ENCODE results near the gene AGRN. TPM values are rescaled to one million over a fixed set of nuclear protein-coding genes. Genes with fewer than 3 reads are reported as not detected.
"Not testable (repeated sequence)": the region's sequence is repeated elsewhere in the genome, so short reads cannot be mapped to it uniquely, and the experiment has no call there.

AGRN gene
- total RNA-seq, 1 donor from 2014 or later, result 35.8 TPM

GRCh38 chr1:1055841-1056736, 36.2 kb downstream of the AGRN start:
- H3K4me1 Mint-ChIP-seq, result peaks cover 17% of the 10 kb centered on the region
- H3K36me3 Mint-ChIP-seq (ENCODE audit: low read depth), result peaks cover under 1% of the 10 kb centered on the region
- intact Hi-C loops (cut with micrococcal nuclease), result loop anchor here (5.0 kb wide), 1 partner anchor 251 kb away; the partner anchor contains the start of genes ACAP3 and PUSL1
- H3K27me3 Mint-ChIP-seq, result peaks cover 18% of the 10 kb centered on the region
- no peak overlapping the region for H3K27ac Mint-ChIP-seq
- no peak overlapping the region for H3K4me3 Mint-ChIP-seq
- no peaks in the 10 kb centered on the region for H3K9me3 Mint-ChIP-seq
- no peak for DNase-seq

- Mint-ChIP-seq H3K27me3 (peaks cover 19% of the 10 kb centered on the region), H3K4me1 (peaks cover 21% of the 10 kb centered on the region), H3K4me3 (peak overlapping the region; percentile 88)
- not testable (repeated sequence) for H3K36me3 Mint-ChIP-seq (ENCODE audit: low read depth); DNase-seq; H3K9me3 Mint-ChIP-seq; H3K27ac Mint-ChIP-seq
- intact Hi-C loops (cut with micrococcal nuclease), result loop anchor here (2.0 to 5.0 kb wide), 2 partner anchors 17 to 250 kb away; partner anchors contain the start of genes ACAP3 and PUSL1
Observed at GRCh38 chr1:1057769-1058087, 37.8 kb downstream of the AGRN start.

GRCh38 chr1:1058088-1058905, 38.4 kb downstream of the AGRN start:
- H3K4me3 Mint-ChIP-seq, result peak overlapping the region; percentile 88
- peaks cover 4% of the 10 kb centered on the region for H3K36me3 Mint-ChIP-seq (ENCODE audit: low read depth)
- H3K27me3 Mint-ChIP-seq, result peaks cover 19% of the 10 kb centered on the region
- no peaks in the 10 kb centered on the region for H3K9me3 Mint-ChIP-seq
- intact Hi-C loops (cut with micrococcal nuclease), result loop anchor here (2.0 to 5.0 kb wide), 2 partner anchors 17 to 249 kb away; partner anchors contain the start of genes ACAP3 and PUSL1
- H3K4me1 Mint-ChIP-seq, result peaks cover 23% of the 10 kb centered on the region
- no peak overlapping the region for H3K27ac Mint-ChIP-seq
- DNase-seq, result no peak

- peaks cover 23% of the 10 kb centered on the region for H3K4me1 Mint-ChIP-seq
- DNase-seq, result peak; percentile 89
- peak overlapping the region; percentile 29 for H3K27ac Mint-ChIP-seq
- intact Hi-C loops (cut with micrococcal nuclease), result loop anchor here (1.0 to 5.0 kb wide), 3 partner anchors 18 to 248 kb away; partner anchors contain the start of genes ACAP3 and PUSL1
- no peaks in the 10 kb centered on the region for H3K9me3 Mint-ChIP-seq
- H3K27me3 Mint-ChIP-seq, result peaks cover 19% of the 10 kb centered on the region
- peaks cover 4% of the 10 kb centered on the region for H3K36me3 Mint-ChIP-seq (ENCODE audit: low read depth)
- peak overlapping the region; percentile 88 for H3K4me3 Mint-ChIP-seq
Observed at GRCh38 chr1:1058921-1059493, 39.1 kb downstream of the AGRN start.

GRCh38 chr1:1059494-1060280, 39.8 kb downstream of the AGRN start:
- Mint-ChIP-seq H3K27me3 (peaks cover 19% of the 10 kb centered on the region), H3K4me1 (peaks cover 23% of the 10 kb centered on the region), H3K27ac (peak overlapping the region; percentile 15), H3K9me3 (no peaks in the 10 kb centered on the region), H3K36me3 (ENCODE audit: low read depth) (peaks cover 4% of the 10 kb centered on the region), H3K4me3 (peak overlapping the region; percentile 83)
- peak; percentile 97 for DNase-seq
- intact Hi-C loops (cut with micrococcal nuclease), result loop anchor here (1.0 to 5.0 kb wide), 5 partner anchors 19 to 248 kb away; partner anchors contain the start of genes ACAP3, HES4 and PUSL1

- H3K27me3 Mint-ChIP-seq, result peaks cover 19% of the 10 kb centered on the region
- H3K4me3 Mint-ChIP-seq, result peak overlapping the region; percentile 83
- H3K27ac Mint-ChIP-seq, result peak overlapping the region; percentile 15
- peaks cover 25% of the 10 kb centered on the region for H3K4me1 Mint-ChIP-seq
- no peak for DNase-seq
- peaks cover 4% of the 10 kb centered on the region for H3K36me3 Mint-ChIP-seq (ENCODE audit: low read depth)
- intact Hi-C loops (cut with micrococcal nuclease), result loop anchor here (5.0 kb wide), 2 partner anchors 43 to 58 kb away; partner anchors contain the start of gene HES4
- no peaks in the 10 kb centered on the region for H3K9me3 Mint-ChIP-seq
Observed at GRCh38 chr1:1060281-1061000, 40.5 kb downstream of the AGRN start.

GRCh38 chr1:1061682-1062345, 41.9 kb downstream of the AGRN start:
- H3K27me3 Mint-ChIP-seq, result peaks cover 19% of the 10 kb centered on the region
- H3K27ac Mint-ChIP-seq, result no peak overlapping the region
- H3K36me3 Mint-ChIP-seq (ENCODE audit: low read depth), result peaks cover 4% of the 10 kb centered on the region
- H3K9me3 Mint-ChIP-seq, result no peaks in the 10 kb centered on the region
- no peak for DNase-seq
- intact Hi-C loops (cut with micrococcal nuclease), result loop anchor here (5.0 kb wide), 2 partner anchors 45 to 60 kb away; partner anchors contain the start of gene HES4
- peaks cover 26% of the 10 kb centered on the region for H3K4me1 Mint-ChIP-seq
- H3K4me3 Mint-ChIP-seq, result peak overlapping the region; percentile 80

GRCh38 chr1:1062348-1063163, 42.6 kb downstream of the AGRN start:
- intact Hi-C loops (cut with micrococcal nuclease), result loop anchor here (5.0 kb wide), 2 partner anchors 45 to 60 kb away; partner anchors contain the start of gene HES4
- Mint-ChIP-seq H3K4me3 (peak overlapping the region; percentile 80), H3K4me1 (peaks cover 26% of the 10 kb centered on the region), H3K27ac (peak overlapping the region; percentile 78), H3K36me3 (ENCODE audit: low read depth) (peaks cover 4% of the 10 kb centered on the region), H3K27me3 (peaks cover 17% of the 10 kb centered on the region), H3K9me3 (no peaks in the 10 kb centered on the region)
- DNase-seq, result no peak

- Mint-ChIP-seq H3K4me1 (peaks cover 25% of the 10 kb centered on the region), H3K27me3 (peaks cover 12% of the 10 kb centered on the region), H3K9me3 (no peaks in the 10 kb centered on the region), H3K27ac (peak overlapping the region; percentile 78), H3K4me3 (peak overlapping the region; percentile 80), H3K36me3 (ENCODE audit: low read depth) (peaks cover 4% of the 10 kb centered on the region)
- intact Hi-C loops (cut with micrococcal nuclease), result loop anchor here (5.0 kb wide), 2 partner anchors 46 to 61 kb away; partner anchors contain the start of gene HES4
- DNase-seq, result no peak
Observed at GRCh38 chr1:1063261-1063944, 43.5 kb downstream of the AGRN start.

GRCh38 chr1:1063945-1064831, 44.3 kb downstream of the AGRN start:
- H3K9me3 Mint-ChIP-seq, result no peaks in the 10 kb centered on the region
- peaks cover 21% of the 10 kb centered on the region for H3K4me1 Mint-ChIP-seq
- H3K36me3 Mint-ChIP-seq (ENCODE audit: low read depth), result peaks cover 4% of the 10 kb centered on the region
- H3K27me3 Mint-ChIP-seq, result peaks cover 7% of the 10 kb centered on the region
- H3K27ac Mint-ChIP-seq, result peak overlapping the region; percentile 82
- intact Hi-C loops (cut with micrococcal nuclease), result loop anchor here (1.0 to 5.0 kb wide), 3 partner anchors 47 to 80 kb away; partner anchors contain the start of gene HES4
- peak overlapping the region; percentile 80 for H3K4me3 Mint-ChIP-seq
- peak; percentile 92 for DNase-seq

Measured in activated CD4-positive, alpha-beta T cell treated with anti-CD3 and anti-CD28 coated beads, Interleukin-2, amount 10 ng/mL, durations not matched to agents 24 days and 14 days (primary cell).